ENCODE measurements around the gene CCDC182. TPM values are rescaled to one million over a fixed set of nuclear protein-coding genes. Genes with fewer than 3 reads are reported as not detected.

Gene CCDC182
- total RNA-seq (2022) (not detected in 2 replicates), Bru-seq, nascent RNA (not detected), BruChase-seq, experiment 1, labeled RNA remaining after a 6-hour chase (not detected), BruChase-seq, experiment 2, labeled RNA remaining after a 2-hour chase (not detected)
- long read RNA-seq, result 0 reads

DNA sequence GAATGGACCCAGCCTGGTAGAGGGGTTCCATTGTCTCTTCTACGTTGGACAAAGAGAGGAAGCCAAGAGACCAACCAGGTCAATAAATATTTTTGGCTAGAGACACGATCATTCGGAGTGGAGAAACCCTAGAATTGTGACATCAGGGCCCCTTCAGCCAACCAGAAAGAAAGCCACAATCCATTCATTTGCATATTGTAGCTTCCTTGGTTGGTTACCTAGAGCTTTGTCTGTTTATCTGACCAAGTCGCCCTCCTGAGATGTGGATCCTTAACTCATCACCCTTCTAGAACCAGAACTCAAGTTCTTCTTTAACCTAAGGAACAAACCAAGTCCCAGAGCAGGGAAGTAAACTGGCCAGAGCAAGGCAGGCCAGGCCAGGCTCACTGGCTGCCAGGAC is at the start of gene CCDC182:
Gene CCDC182, minus strand, starts transcription at position 58 of the 400 bp plus-strand sequence. Its CDS starts 27 bp downstream, at position 31.
- H3K36me3 Mint-ChIP-seq (ENCODE audit: insufficient read depth, unreplicated experiment), result no peaks in the 10 kb centered on the region
- CTCF ChIA-PET, result interaction anchor here (0.5 to 3.3 kb wide), 8 partner anchors 16 to 616 kb away, joined by 3 to 31 read pairs (median 4); no protein-coding TSS in a partner anchor
- intact Hi-C loops (cut with micrococcal nuclease), result loop anchor here (5.0 to 10.0 kb wide), 2 partner anchors 367 to 380 kb away; no protein-coding TSS in a partner anchor
- TF ChIP-seq, protein P1, sequence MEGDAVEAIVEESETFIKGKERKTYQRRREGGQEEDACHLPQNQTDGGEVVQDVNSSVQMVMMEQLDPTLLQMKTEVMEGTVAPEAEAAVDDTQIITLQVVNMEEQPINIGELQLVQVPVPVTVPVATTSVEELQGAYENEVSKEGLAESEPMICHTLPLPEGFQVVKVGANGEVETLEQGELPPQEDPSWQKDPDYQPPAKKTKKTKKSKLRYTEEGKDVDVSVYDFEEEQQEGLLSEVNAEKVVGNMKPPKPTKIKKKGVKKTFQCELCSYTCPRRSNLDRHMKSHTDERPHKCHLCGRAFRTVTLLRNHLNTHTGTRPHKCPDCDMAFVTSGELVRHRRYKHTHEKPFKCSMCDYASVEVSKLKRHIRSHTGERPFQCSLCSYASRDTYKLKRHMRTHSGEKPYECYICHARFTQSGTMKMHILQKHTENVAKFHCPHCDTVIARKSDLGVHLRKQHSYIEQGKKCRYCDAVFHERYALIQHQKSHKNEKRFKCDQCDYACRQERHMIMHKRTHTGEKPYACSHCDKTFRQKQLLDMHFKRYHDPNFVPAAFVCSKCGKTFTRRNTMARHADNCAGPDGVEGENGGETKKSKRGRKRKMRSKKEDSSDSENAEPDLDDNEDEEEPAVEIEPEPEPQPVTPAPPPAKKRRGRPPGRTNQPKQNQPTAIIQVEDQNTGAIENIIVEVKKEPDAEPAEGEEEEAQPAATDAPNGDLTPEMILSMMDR (IDR thresholded peaks at IDR 0.05; ENCODE audit: unreplicated experiment), result no peak
- peaks cover 56% of the 10 kb centered on the region for H3K27me3 Mint-ChIP-seq (ENCODE audit: insufficient read depth, unreplicated experiment)
- no peak within 1 kb of the TSS for H3K27ac Mint-ChIP-seq (ENCODE audit: low read depth, unreplicated experiment)
- no peak for DNase-seq (ENCODE audit: unreplicated experiment)
- POLR2A ChIA-PET, result no interaction called here
- H3K4me1 Mint-ChIP-seq (ENCODE audit: insufficient read depth, unreplicated experiment), result no peaks in the 10 kb centered on the region
- BruUV-seq (replicated peaks), result no TSS peak
- no peaks in the 10 kb centered on the region for H3K9me3 Mint-ChIP-seq (ENCODE audit: unreplicated experiment)
- no peak within 1 kb of the TSS for H3K4me3 Mint-ChIP-seq (ENCODE audit: unreplicated experiment)

DNA sequence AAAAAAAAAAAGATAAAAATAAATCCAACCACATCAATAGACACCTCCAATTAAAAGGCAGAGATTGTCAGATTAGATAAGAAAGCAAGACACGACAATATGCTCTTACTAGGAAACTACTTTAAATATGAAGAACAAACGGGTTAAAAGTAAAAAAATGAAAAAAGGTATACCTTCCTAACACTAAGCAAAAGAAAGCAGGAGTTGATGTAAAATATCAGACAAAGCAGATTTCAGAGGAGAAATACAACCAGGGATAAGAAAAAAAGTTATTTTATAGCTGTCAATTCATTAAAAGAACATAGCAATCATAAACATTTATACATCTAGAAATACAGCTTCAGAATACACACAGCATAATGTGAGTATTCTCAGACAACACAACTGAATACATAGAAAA is 49.7 kb upstream of the CCDC182 start:
- no peak overlapping the region for H3K27ac Mint-ChIP-seq (ENCODE audit: low read depth, unreplicated experiment)
- no TSS peak for BruUV-seq (replicated peaks)
- DNase-seq (ENCODE audit: unreplicated experiment), result no peak
- no peaks in the 10 kb centered on the region for H3K9me3 Mint-ChIP-seq (ENCODE audit: unreplicated experiment)
- POLR2A ChIA-PET, result interaction anchor here (0.5 kb wide), 1 partner anchor 28 kb away, joined by 3 read pairs; no protein-coding TSS in a partner anchor
- no peaks in the 10 kb centered on the region for H3K36me3 Mint-ChIP-seq (ENCODE audit: insufficient read depth, unreplicated experiment)
- CTCF ChIA-PET, result interaction anchor here (0.8 kb wide), 2 partner anchors 25 to 39 kb away, joined by 3 to 4 read pairs; no protein-coding TSS in a partner anchor
- H3K4me3 Mint-ChIP-seq (ENCODE audit: unreplicated experiment), result no peak overlapping the region
- TF ChIP-seq, protein P1 (IDR thresholded peaks at IDR 0.05; ENCODE audit: unreplicated experiment), result no peak
- no peaks in the 10 kb centered on the region for H3K4me1 Mint-ChIP-seq (ENCODE audit: insufficient read depth, unreplicated experiment)
- peaks cover 23% of the 10 kb centered on the region for H3K27me3 Mint-ChIP-seq (ENCODE audit: insufficient read depth, unreplicated experiment)
- intact Hi-C loops (cut with micrococcal nuclease), result no loop called here

DNA sequence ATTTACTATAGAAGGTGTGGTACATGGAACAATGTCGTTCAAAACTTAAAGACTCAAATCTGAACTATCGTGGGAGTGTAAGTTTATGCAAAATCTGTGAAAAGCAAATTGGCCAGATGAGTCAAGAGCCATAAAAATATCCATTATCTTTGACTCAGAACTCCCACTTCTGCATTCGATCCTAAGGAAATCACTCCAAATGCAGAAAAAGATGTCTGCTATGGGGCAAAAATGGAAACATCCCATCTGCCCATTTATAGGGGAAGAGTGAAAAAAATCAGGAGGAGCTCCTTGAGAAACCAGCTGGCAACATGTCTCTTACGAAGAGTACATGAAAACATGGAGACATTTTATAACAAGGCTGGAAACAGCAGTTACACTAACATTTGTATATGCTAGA is 43.6 kb upstream of the CCDC182 start:
- no peak for DNase-seq (ENCODE audit: unreplicated experiment)
- POLR2A ChIA-PET, result no interaction called here
- no TSS peak for BruUV-seq (replicated peaks)
- H3K4me3 Mint-ChIP-seq (ENCODE audit: unreplicated experiment), result no peak overlapping the region
- TF ChIP-seq, protein P1 (IDR thresholded peaks at IDR 0.05; ENCODE audit: unreplicated experiment), result no peak
- H3K27me3 Mint-ChIP-seq (ENCODE audit: insufficient read depth, unreplicated experiment), result peaks cover under 1% of the 10 kb centered on the region
- H3K9me3 Mint-ChIP-seq (ENCODE audit: unreplicated experiment), result no peaks in the 10 kb centered on the region
- CTCF ChIA-PET, result no interaction called here
- H3K36me3 Mint-ChIP-seq (ENCODE audit: insufficient read depth, unreplicated experiment), result no peaks in the 10 kb centered on the region
- intact Hi-C loops (cut with micrococcal nuclease), result no loop called here
- H3K4me1 Mint-ChIP-seq (ENCODE audit: insufficient read depth, unreplicated experiment), result no peaks in the 10 kb centered on the region
- no peak overlapping the region for H3K27ac Mint-ChIP-seq (ENCODE audit: low read depth, unreplicated experiment)

DNA sequence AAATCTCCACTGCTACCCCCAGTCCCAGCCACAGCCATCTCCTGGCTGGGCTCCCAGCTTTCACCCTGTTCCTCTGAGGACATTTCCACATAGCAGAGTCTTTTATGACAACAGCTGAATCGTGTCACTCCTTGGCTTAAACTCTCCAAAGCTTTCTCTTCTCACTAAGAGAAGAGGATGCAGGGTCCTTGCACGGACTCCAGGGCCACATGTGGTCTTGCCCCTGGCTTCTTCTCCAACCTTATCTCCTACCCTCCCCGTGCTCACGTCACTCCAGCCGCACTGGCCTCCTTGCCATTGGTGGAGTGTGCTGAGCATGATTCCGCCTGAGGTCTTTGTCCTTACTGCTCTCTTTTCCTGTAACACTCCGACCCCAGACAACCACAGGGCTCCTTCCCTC is 39.9 kb upstream of the CCDC182 start:
- no peaks in the 10 kb centered on the region for H3K4me1 Mint-ChIP-seq (ENCODE audit: insufficient read depth, unreplicated experiment)
- intact Hi-C loops (cut with micrococcal nuclease), result no loop called here
- H3K27me3 Mint-ChIP-seq (ENCODE audit: insufficient read depth, unreplicated experiment), result no peaks in the 10 kb centered on the region
- DNase-seq (ENCODE audit: unreplicated experiment), result no peak
- no peak overlapping the region for H3K27ac Mint-ChIP-seq (ENCODE audit: low read depth, unreplicated experiment)
- ChIA-PET CTCF (interaction anchor here (0.7 to 2.9 kb wide), 7 partner anchors 8 to 1133 kb away, joined by 3 to 8 read pairs (median 4); no protein-coding TSS in a partner anchor), POLR2A (no interaction called here)
- BruUV-seq (replicated peaks), result no TSS peak
- no peaks in the 10 kb centered on the region for H3K9me3 Mint-ChIP-seq (ENCODE audit: unreplicated experiment)
- no peaks in the 10 kb centered on the region for H3K36me3 Mint-ChIP-seq (ENCODE audit: insufficient read depth, unreplicated experiment)
- TF ChIP-seq, protein P1 (IDR thresholded peaks at IDR 0.05; ENCODE audit: unreplicated experiment), result no peak
- no peak overlapping the region for H3K4me3 Mint-ChIP-seq (ENCODE audit: unreplicated experiment)
